Stomach smooth muscle (tissue), 2 donors: Measurements from ENCODE around the gene ZMIZ1.

Experiments used
- H3K27ac ChIP-seq: one replicate; pipeline ENCODE4 v1.7.0; 2013; ENCODE audit warnings: mild to moderate bottlenecking, low read length, inconsistent platforms
- H3K27me3 ChIP-seq, 2 donors: one replicate each; pipeline ENCODE4 v1.7.0; 2013; ENCODE audit warnings: low read length in 2 of 2; ENCODE audit not compliant: insufficient read depth in 2 of 2, control insufficient read depth in 1 of 2
- H3K36me3 ChIP-seq, 2 donors: one replicate each; pipeline ENCODE4 v1.7.0; 2013; ENCODE audit warnings: low read length in 2 of 2; ENCODE audit not compliant: control insufficient read depth in 2 of 2, insufficient read depth in 2 of 2
- H3K4me1 ChIP-seq: one replicate; pipeline ENCODE4 v1.7.0; 2013; ENCODE audit warnings: low read length; ENCODE audit not compliant: control insufficient read depth, insufficient read depth
- H3K4me3 ChIP-seq, 2 donors: one replicate each; pipeline ENCODE4 v1.7.0; 2013; ENCODE audit warnings: low read length in 2 of 2
- H3K9ac ChIP-seq, 2 donors: one replicate each; pipeline ENCODE4 v1.7.0; 2013; ENCODE audit warnings: low read length in 2 of 2, mild to moderate bottlenecking in 1 of 2
- H3K9me3 ChIP-seq, 2 donors: one replicate each; pipeline ENCODE4 v1.7.0; 2013; ENCODE audit warnings: low read length in 2 of 2; ENCODE audit not compliant: control insufficient read depth in 2 of 2
- donor health status: healthy.
- donor health status: Pancreatic carcinoma.

Gene ZMIZ1

DNA sequence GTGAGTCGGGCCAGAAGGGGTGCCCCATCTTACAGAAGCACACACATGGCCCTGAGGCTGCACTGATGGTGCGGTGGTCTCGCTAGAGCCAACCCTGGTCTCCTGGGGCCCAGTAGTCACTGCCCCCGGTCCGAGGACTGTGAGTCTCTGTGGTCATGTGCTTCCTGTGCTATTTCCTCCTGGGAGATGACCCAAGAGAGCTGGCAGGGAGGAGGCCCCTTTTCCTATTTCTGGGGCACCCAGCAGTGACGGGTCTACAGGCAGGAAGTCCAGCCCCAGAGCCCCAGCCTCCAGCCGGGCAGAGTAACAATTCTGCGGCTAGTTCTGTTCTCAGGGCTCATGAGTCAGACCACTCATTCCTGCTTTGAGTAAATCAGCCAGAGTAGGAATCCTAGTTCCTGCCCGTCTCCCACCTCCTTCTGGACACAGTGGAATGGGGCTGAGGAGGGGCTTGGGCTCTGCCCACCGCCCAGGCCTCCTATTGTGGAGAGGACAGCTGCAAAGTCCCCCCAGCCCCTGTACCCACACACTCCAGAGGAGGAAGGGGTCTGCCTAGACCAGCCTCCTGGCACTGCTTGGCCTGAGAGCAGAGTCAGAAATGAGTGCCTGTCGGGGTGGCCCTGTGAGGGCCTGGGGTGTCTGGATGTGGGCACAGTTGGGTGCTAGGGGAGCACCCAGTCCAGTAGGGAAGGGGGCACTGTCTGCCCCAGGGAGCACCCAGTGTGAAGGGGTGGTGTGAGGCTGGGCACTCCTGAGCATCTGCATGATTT lies 198.0 kb downstream of the ZMIZ1 start:
- H3K9ac ChIP-seq: peak overlapping the region; percentile 26 to 29

DNA sequence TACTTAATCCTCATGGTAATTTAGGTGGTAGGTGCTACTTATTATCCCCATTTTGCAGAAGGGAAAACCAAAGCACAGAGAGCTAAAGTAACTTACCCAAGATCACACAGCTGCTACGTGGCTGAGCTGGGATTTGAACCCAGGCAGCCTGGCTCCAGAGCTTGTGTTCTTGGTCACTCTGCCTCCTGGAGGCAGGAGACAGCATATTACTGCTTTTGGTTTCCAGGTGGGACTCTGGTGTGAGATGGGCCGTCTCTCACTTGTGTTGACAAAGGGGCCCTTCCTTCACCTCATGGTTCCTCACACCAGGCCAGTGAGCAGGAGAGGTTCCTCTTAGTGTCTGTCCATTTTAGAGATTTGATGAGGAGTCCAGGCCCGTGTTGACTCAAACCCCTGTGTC lies 198.7 kb downstream of the ZMIZ1 start:
- H3K9ac ChIP-seq: no peak overlapping the region
- H3K36me3 ChIP-seq: peaks cover 4 to 10% of the 10 kb centered on the region in 2 donors
- H3K27ac ChIP-seq: peak overlapping the region; percentile 31
- no peaks in the 10 kb centered on the region for H3K9me3 ChIP-seq
- H3K4me3 ChIP-seq: no peak overlapping the region
- no peaks in the 10 kb centered on the region for H3K27me3 ChIP-seq
- H3K4me1 ChIP-seq: peaks cover 68% of the 10 kb centered on the region

More for the DNA sequence above, 198.0 kb downstream of the ZMIZ1 start:
- H3K27ac ChIP-seq: peak overlapping the region; percentile 66
- peaks cover 4 to 10% of the 10 kb centered on the region in 2 donors for H3K36me3 ChIP-seq
- peaks cover 74% of the 10 kb centered on the region for H3K4me1 ChIP-seq
- no peaks in the 10 kb centered on the region for H3K9me3 ChIP-seq
- H3K27me3 ChIP-seq: no peaks in the 10 kb centered on the region
- no peak overlapping the region for H3K4me3 ChIP-seq

DNA sequence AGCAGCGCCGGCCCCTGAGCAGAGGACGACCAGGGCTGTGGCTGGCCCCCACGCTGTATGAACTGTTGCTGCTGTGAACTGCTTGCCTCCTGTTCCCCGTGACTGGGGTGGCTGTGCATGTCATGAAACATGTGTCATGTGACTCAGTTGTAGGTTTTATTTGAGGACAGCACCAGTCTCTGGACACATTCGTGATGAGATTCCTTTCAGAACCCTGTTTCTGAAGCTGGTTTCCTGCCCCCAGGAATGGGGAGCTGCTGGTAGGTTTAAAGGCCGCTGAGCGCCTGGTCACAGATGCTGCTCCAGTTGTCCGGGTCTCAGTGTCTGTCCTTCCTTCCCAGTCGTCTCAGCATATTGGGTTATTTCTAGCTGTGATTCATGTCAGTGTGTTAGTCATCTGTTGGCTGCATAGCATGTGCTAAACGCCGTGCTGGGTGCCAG lies 199.4 kb downstream of the ZMIZ1 start:
- no peak overlapping the region for H3K4me3 ChIP-seq
- peak overlapping the region; percentile 31 for H3K27ac ChIP-seq
- no peaks in the 10 kb centered on the region for H3K27me3 ChIP-seq
- H3K9me3 ChIP-seq: no peaks in the 10 kb centered on the region
- H3K4me1 ChIP-seq: peaks cover 68% of the 10 kb centered on the region
- H3K36me3 ChIP-seq: peaks cover 4 to 5% of the 10 kb centered on the region in 2 donors
- H3K9ac ChIP-seq: peak overlapping the region in 1 of 2 donors; percentile 7

DNA sequence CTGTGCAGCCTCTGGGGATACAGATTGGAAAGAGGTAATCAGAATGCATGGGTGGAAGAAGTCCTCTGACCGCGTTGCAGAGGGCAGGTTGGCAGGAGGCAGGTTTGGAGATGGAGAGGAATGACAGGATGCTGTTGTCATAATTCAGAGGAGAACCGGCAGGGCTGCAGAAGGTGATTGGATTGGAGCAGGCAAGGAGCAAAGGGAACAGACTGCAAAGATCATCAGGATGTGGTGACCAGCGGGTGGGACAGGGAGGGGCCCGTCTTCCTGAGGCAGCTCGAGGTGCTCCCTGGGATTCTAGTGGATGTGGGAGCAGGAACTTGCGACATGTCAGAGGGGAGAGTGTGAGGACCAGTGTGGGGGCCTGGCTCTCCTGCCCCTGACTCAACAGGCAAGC lies 200.0 kb downstream of the ZMIZ1 start:
- H3K27me3 ChIP-seq: no peaks in the 10 kb centered on the region
- H3K4me1 ChIP-seq: peaks cover 74% of the 10 kb centered on the region
- H3K9ac ChIP-seq: no peak overlapping the region
- H3K36me3 ChIP-seq: peaks cover 4% of the 10 kb centered on the region in 2 donors
- H3K27ac ChIP-seq: peak overlapping the region; percentile 31
- no peaks in the 10 kb centered on the region for H3K9me3 ChIP-seq
- H3K4me3 ChIP-seq: no peak overlapping the region

DNA sequence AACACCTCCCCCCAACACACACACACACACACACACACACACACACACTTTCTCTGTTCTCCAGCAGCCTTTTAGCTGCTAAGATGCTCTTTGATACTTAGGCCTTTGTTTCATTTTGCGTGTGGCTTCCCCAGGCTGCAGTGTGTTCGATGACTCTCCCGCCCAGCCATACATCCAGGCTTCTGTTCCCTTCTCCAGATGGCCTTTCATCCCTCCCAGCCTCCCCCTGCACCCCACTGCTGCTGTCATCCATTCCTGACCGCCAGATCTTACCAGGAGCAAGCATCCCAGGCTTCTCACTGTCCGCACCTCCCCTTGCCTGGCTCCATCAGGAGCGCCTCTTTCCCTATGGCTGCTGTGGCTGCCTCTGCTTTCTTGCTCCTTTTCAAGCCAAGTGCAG lies 200.7 kb downstream of the ZMIZ1 start:
- H3K27ac ChIP-seq: no peak overlapping the region
- H3K4me1 ChIP-seq: peaks cover 76% of the 10 kb centered on the region
- peaks cover 4% of the 10 kb centered on the region in 2 donors for H3K36me3 ChIP-seq
- no peaks in the 10 kb centered on the region for H3K27me3 ChIP-seq
- H3K9ac ChIP-seq: no peak overlapping the region
- H3K4me3 ChIP-seq: no peak overlapping the region
- no peaks in the 10 kb centered on the region for H3K9me3 ChIP-seq

DNA sequence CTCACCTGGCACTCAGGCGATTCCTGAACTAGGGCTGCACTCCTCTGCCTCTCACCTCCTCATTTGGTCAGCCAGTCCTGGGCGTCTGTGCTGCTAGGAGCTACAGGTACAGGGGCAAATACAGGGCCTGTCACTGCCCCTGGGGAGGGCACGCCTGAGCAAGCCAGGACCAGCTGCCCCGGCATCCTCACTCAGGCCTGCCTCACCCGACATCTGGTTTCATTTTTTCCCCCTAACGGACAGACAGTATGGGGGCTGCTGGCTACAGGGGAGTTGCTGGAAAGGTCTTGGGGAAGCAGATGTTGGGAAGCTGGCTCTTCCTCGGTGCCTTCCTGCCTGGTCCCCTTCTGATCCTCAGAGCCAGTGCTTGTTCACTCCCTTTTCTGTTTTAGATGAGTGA lies 201.2 kb downstream of the ZMIZ1 start:
- H3K4me3 ChIP-seq: no peak overlapping the region
- H3K36me3 ChIP-seq: peaks cover 4% of the 10 kb centered on the region in 2 donors
- H3K9ac ChIP-seq: no peak overlapping the region
- no peaks in the 10 kb centered on the region for H3K27me3 ChIP-seq
- no peak overlapping the region for H3K27ac ChIP-seq
- peaks cover 77% of the 10 kb centered on the region for H3K4me1 ChIP-seq
- no peaks in the 10 kb centered on the region for H3K9me3 ChIP-seq

DNA sequence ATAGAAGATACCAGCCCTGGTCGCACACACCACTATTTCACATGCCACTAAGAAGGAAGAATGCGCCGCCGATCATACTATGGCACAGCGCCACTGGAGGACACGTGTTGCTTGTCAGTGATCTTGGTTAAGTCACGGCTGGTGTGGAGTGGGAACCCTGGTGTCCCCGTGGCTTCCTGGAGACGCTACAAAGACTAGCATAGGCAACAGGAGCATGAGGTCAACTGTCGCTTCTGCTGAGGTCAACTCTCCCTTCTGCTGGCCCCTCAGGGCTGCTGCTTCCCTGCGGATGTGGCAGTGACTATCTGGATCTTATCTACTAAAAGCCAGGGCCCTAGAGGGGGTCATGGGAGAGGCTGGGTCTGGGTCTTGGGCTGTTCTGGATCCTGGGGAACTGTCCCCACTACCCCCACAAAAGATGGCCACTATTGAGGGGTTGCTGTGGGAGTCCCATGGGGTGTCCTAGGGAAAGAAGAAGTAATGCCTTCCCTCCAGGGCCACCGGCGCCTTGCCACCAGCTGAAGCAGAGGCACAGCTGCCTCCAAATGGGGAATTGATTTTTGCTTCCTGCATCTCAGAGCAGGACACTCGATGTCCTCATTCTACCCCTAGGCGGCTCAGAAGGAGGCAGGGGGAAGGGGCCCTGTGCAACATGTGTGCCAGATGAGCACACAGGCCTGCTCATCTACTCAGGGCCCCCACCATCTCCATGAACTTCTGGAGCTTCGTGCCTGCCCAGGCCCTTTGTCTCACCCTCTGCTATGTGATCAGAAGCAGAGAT lies 201.9 kb downstream of the ZMIZ1 start:
- no peaks in the 10 kb centered on the region for H3K27me3 ChIP-seq
- peak overlapping the region; percentile 49 for H3K27ac ChIP-seq
- H3K4me1 ChIP-seq: peaks cover 77% of the 10 kb centered on the region
- H3K9me3 ChIP-seq: no peaks in the 10 kb centered on the region
- H3K9ac ChIP-seq: no peak overlapping the region
- no peak overlapping the region for H3K4me3 ChIP-seq
- peaks cover 4% of the 10 kb centered on the region in 2 donors for H3K36me3 ChIP-seq

DNA sequence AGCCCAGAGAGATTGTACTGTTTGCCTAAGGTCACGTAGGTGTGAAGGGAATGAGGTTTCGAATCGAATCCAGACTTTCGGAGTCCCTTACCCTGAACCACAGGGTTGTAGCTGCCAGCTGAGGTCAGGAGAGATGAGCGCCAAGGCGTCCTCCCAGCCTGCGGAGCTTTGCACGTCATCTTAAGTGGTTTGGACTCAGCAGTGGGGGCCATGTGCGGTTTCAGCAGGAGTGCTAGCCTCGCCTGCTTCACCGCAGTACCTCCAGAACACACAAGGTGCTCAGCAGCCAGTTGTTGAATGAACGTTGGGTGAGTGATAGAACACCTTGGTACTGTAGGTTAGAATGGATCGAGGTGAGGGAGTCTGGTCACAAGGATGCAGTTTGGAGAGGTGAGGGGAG lies 203.6 kb downstream of the ZMIZ1 start:
- Histone ChIP-seq H3K36me3 (peaks cover 9 to 13% of the 10 kb centered on the region in 2 donors), H3K9ac (no peak overlapping the region), H3K27ac (peak overlapping the region; percentile 98), H3K4me3 (no peak overlapping the region), H3K4me1 (peaks cover 70% of the 10 kb centered on the region), H3K9me3 (no peaks in the 10 kb centered on the region), H3K27me3 (no peaks in the 10 kb centered on the region)

DNA sequence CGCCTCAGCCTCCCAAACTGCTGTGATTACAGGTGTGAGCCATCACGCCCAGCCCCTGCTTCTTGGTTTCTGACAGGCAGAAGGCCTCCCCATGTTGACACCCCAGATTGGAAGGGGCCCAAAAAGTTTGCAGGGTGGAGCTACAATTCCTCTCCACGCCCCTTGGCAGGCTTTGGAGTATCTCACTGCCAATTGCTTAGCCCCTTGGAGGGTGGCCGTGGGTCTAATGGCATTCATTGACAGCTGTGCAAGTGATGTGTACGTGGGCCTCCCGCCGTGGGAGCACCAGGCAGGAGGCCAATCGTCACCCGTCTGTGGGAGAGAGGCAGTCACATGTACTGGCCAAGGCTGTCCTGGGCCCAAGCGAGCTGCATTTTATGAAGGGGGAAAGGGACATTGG lies 204.8 kb downstream of the ZMIZ1 start:
- Histone ChIP-seq H3K36me3 (peaks cover 14 to 21% of the 10 kb centered on the region in 2 donors), H3K9ac (peak overlapping the region; percentile 23 to 72), H3K4me1 (peaks cover 60% of the 10 kb centered on the region), H3K9me3 (no peaks in the 10 kb centered on the region), H3K27ac (peak overlapping the region; percentile 98), H3K4me3 (peak overlapping the region in 1 of 2 donors; percentile 54), H3K27me3 (no peaks in the 10 kb centered on the region)

DNA sequence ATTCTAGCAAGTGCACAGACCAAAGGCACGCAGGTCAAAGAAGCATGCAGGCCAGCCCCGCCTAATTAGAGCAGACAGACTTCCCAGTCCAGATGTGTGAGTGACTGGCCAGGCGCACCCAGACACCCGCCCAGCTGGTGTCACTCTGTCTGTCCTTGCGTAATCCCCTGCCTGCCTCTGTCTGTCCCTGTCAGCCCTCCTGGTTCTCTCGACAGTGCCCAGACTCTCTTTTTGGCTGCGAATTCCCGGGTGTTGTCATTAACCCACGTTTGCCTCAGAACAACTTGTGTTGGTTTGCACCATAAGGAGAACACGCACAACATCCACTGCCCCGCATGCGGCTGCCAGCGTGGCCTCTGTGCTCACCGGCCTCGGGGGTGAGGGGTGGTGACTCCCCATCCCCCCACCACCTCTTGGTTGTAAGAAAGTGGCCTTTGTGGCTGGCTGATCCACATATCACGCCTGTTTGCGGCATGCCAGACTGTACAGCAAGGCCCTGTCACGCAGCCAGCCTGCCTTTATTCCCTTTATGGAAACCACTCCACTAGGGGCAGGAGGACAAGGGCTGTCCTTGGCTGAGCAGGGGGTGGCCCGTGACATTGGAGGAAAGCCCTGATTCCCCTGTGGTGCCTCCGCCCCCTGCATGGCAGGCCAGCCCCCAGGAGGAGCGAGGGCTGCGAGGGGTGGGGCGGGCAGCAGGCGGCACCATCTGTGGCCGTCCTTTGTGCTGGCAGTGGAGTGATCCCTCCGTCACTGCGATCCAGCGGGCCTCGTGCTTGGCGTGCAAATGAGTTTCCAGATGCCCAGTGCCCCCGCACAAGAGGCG lies 205.7 kb downstream of the ZMIZ1 start:
- Histone ChIP-seq H3K9ac (peak overlapping the region; percentile 30 to 73), H3K9me3 (no peaks in the 10 kb centered on the region), H3K27me3 (no peaks in the 10 kb centered on the region), H3K4me3 (peak overlapping the region in 1 of 2 donors; percentile 54), H3K4me1 (peaks cover 56% of the 10 kb centered on the region), H3K36me3 (peaks cover 14 to 19% of the 10 kb centered on the region in 2 donors), H3K27ac (peak overlapping the region; percentile 98)
